NT2/D1 (cell line): ENCODE results near the gene RASL11A.

Experiments used
- YY1 ChIP-seq: IDR thresholded peaks from 2 replicates; pipeline ENCODE4 v1.6.1; 2011; ENCODE audit not compliant: insufficient read length, insufficient read depth
- ZNF274 ChIP-seq: IDR thresholded peaks from 2 replicates; pipeline ENCODE4 v1.6.1; 2011; ENCODE audit warnings: mild to moderate bottlenecking, low read depth, low read length

DNA sequence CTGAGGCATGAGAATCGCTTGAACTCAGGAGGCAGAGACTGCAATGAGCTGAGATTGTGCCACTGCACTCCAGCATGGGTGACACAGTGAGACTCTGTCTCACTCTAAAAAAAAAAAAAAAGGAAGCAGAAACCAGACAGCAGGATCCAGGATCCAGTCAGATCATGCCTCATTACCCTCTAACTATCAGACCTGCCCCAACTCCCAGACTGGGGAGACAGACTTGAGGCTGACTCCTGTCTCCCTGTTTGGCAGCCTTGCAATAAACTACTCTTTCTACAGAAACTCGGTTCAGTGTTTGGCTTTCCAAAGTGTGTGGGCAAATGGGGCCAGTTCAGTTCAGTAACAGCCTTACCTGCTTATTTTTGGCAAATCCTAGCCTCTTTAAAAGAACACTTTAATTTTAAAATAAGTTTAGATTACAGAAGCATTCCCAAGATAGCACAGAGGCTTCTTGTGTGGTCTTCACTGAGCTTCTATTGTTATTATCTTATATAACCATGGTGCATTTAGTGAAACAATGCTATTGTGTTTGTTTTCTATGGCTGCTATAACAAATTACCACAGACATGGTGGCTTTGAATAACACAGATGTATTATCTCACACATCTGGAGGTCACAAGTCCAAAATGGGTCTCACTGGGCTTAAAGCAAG lies 18.5 kb downstream of the RASL11A start:
- TF ChIP-seq ZNF274 (no peak), YY1 (no peak)
